LNCAP (cell line): ENCODE measurements around the gene FAM241B.

Experiments used
- TF ChIP-seq, protein P1 (sequence below): fragments of 450-650 bp; IDR thresholded peaks from 2 replicates; pipeline ENCODE4 v1.5.1; 2017; ENCODE audit warnings: mild to moderate bottlenecking

FAM241B gene, protein sequence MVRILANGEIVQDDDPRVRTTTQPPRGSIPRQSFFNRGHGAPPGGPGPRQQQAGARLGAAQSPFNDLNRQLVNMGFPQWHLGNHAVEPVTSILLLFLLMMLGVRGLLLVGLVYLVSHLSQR

DNA sequence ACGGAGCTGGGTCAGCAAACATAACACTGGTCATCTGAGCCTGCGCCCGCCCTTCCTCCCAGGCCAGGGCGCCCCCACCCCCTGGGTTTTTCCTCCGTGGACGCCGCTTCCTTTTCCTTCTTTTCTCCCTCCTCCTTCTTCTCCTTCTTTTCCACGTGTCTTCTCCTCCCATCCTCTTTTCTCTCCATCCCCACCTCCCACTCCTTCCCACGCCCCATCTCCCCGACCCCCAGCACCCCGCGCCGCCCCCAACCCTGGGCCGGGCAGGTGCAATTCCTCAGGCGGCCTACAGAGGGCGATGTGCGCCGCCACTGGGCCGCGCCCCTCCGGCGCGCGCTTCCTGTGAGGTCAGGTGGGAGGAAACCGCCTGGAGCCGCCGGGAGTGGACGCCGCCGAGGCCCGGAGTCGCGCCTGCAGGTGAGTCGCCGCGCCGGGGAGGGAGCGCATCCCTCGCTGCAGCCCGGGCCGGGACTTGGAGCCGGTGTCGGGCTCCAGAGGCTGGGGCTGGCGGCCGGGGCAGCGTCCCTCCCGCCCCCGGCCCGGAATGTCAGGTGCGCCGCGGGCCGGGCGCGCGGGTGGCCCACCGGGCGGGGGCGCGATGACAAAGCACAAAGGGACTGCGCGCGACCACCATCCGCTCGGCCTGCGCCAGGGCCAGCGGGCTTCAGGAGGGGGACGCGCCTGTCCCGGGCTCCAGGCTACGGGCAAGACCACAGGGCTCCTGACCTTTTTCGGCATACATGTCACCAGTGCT lies at the start of gene FAM241B:
Gene FAM241B, plus strand, starts transcription at position 351 of the 754 bp plus-strand sequence. CDS start 1,497 bp downstream, outside the sequence.
- TF ChIP-seq, protein P1, sequence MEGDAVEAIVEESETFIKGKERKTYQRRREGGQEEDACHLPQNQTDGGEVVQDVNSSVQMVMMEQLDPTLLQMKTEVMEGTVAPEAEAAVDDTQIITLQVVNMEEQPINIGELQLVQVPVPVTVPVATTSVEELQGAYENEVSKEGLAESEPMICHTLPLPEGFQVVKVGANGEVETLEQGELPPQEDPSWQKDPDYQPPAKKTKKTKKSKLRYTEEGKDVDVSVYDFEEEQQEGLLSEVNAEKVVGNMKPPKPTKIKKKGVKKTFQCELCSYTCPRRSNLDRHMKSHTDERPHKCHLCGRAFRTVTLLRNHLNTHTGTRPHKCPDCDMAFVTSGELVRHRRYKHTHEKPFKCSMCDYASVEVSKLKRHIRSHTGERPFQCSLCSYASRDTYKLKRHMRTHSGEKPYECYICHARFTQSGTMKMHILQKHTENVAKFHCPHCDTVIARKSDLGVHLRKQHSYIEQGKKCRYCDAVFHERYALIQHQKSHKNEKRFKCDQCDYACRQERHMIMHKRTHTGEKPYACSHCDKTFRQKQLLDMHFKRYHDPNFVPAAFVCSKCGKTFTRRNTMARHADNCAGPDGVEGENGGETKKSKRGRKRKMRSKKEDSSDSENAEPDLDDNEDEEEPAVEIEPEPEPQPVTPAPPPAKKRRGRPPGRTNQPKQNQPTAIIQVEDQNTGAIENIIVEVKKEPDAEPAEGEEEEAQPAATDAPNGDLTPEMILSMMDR = peak; percentile 100

DNA sequence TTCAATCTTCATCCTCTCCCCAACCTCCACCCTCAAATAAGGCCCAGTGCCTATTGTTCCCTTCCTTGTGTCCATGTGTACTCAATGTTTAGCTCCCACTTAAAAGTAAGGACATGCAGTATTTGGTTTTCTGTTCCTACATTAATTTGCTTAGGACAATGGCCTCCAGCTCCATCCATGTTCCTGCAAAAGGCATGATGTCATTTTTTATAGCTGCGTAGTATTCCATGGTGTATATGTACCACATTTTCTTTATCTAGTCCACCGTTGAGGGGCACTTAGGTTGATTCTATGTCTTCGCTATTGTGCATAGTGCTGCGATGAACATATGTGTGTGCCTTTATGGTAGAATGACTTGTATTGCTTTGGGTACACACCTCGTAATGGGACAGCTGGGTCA lies 49.6 kb upstream of the FAM241B start:
- TF ChIP-seq, protein P1 = no peak

DNA sequence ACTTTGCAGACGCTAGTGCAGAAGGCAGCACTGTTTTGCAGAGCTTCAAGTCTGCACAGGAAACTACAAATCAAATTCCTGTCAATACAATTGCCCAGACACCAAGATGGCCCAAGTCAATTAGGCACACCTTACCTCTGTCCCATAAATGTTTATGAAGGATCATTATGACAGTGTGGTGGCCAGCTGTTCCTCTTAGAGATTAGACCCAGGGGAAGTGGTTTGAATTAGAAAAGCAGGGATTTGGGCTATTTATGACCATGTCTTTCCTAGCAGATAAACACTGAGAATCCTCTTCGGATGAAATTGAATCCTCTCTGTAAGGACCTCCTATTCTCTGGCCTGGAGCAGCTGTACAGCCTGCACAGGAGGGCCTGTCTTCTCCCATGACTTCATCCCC lies 46.9 kb upstream of the FAM241B start:
- TF ChIP-seq, protein P1 = no peak

DNA sequence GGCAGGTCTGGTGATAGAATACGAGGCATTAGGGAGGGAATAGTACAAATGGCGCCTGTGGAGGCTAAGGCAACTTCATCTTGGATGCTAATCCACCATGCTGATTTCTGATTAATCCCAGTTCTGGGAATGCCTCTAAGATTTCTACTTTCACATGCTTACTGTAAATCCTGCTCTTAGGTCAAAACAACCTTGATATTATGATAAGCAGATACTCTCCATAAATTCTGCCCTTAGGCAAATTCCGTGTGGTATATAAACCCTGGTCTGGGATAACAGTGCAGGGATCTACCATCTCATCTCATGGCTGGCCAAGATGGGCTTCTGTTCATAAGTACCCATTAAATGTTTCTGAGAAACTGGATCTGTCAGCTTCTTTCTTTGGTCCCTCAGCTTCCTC lies 45.4 kb upstream of the FAM241B start:
- TF ChIP-seq, protein P1 = no peak

DNA sequence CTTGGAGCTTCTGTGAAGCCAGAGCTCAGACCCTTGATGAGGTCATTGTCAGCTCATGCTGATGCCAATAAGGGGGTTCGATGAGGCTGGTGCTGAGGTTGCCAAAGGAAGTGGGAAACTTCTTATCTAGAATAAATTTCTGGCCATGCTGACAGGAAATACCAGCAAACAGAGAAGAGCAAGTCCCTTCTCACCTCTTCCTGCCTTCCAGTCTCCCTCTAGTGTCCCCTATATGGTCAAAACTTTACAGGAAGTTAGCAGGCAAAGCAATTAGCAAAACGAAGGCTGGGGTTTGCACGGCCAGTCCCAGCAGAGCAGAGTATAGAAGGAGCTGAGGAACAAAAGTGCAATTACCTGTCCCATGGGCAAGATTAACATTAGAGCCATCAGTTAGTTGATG lies 41.7 kb upstream of the FAM241B start:
- TF ChIP-seq, protein P1 = no peak

DNA sequence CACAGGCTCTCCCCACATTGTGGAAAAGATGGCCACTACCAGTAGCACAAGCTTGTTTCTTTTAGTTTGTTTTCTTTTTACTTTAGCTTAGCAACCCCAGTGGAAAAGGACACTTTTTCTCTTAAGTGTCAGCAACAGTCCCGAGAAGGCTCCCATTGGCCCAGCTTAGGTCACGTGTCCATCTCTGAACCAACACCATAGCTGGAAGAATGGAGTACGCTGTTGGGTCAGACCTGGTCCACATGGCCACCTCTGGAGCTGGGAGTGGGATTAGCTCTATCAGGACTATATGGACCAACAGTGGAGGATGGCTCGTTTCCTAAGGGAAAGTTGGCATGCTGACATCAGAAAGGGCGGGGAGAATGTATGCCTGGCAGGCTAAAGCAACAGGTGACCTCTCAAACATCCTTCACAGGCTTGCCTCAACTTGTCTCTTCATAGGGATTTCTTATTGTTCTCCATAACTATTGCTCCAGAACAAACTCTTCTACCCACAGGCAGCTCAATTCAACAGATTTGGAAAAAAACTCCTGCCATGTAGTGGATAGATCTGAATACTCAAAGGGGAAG lies 29.2 kb upstream of the FAM241B start:
- TF ChIP-seq, protein P1 = no peak

DNA sequence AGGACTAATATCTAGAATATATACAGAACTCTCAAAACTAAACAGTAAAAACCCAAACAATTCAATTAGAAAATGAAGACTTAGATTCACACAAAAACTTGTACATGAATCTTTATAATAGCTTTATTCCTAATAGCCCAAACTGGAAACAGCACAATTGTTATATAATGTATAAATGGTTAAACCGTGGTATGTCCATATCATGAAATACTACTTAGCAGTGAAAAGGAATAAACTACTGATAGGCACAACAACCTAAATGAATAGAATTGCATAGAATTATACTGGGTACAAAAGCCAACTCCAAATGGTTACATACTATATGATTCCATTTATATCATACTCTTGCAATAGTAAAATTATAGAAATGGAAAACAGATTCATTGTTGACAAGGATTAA lies 21.0 kb upstream of the FAM241B start:
- TF ChIP-seq, protein P1 = no peak
